Fibroblast of mammary gland (primary cell): ENCODE data around the gene FYN.

ENCODE experiments used
- DNase-seq: peaks from one replicate; pipeline ENCODE4 v3.0.0-alpha.2; 2010; ENCODE audit warnings: low read depth
- H3K4me3 ChIP-seq: 2 replicates; pipeline ENCODE4 v1.5.1; 2011; ENCODE audit warnings: low read depth, mild to moderate bottlenecking, low read length, moderate library complexity; ENCODE audit not compliant: control insufficient read depth
- TF ChIP-seq, protein P1 (sequence below): conservative IDR thresholded peaks from 2 replicates; pipeline ENCODE4 v1.5.1; 2011; ENCODE audit warnings: low read depth, low read length, inconsistent platforms; ENCODE audit not compliant: control insufficient read depth, insufficient read depth

The FYN gene

GRCh38 chr6:111794727-111795452 lies 78.4 kb downstream of the FYN start:
- no peak overlapping the region for H3K4me3 ChIP-seq
- no peak for DNase-seq
- TF ChIP-seq, protein P1, sequence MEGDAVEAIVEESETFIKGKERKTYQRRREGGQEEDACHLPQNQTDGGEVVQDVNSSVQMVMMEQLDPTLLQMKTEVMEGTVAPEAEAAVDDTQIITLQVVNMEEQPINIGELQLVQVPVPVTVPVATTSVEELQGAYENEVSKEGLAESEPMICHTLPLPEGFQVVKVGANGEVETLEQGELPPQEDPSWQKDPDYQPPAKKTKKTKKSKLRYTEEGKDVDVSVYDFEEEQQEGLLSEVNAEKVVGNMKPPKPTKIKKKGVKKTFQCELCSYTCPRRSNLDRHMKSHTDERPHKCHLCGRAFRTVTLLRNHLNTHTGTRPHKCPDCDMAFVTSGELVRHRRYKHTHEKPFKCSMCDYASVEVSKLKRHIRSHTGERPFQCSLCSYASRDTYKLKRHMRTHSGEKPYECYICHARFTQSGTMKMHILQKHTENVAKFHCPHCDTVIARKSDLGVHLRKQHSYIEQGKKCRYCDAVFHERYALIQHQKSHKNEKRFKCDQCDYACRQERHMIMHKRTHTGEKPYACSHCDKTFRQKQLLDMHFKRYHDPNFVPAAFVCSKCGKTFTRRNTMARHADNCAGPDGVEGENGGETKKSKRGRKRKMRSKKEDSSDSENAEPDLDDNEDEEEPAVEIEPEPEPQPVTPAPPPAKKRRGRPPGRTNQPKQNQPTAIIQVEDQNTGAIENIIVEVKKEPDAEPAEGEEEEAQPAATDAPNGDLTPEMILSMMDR: no peak

DNA sequence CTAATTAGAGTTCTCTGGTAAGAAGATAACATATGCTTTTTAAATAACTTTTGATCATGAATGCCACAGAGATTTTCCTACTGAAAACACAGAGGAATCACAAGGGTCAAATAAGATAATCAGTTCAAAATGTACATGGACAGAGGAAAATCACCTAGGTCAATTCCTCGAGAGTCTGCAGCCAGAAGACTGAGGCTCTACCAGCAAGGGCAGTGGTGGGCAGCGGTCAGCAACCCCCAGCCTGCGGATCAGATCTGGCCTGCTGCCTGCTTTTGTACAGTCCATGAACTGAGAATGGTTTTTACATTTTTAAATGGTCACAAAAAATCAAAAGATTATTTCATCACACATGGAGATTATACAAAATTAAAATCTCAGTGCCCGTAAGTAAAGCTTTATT lies 79.0 kb downstream of the FYN start:
- DNase-seq: no peak
- TF ChIP-seq, protein P1: no peak
- H3K4me3 ChIP-seq: no peak overlapping the region

GRCh38 chr6:111793711-111794111 lies 79.5 kb downstream of the FYN start:
- TF ChIP-seq, protein P1: no peak
- no peak for DNase-seq
- no peak overlapping the region for H3K4me3 ChIP-seq

DNA sequence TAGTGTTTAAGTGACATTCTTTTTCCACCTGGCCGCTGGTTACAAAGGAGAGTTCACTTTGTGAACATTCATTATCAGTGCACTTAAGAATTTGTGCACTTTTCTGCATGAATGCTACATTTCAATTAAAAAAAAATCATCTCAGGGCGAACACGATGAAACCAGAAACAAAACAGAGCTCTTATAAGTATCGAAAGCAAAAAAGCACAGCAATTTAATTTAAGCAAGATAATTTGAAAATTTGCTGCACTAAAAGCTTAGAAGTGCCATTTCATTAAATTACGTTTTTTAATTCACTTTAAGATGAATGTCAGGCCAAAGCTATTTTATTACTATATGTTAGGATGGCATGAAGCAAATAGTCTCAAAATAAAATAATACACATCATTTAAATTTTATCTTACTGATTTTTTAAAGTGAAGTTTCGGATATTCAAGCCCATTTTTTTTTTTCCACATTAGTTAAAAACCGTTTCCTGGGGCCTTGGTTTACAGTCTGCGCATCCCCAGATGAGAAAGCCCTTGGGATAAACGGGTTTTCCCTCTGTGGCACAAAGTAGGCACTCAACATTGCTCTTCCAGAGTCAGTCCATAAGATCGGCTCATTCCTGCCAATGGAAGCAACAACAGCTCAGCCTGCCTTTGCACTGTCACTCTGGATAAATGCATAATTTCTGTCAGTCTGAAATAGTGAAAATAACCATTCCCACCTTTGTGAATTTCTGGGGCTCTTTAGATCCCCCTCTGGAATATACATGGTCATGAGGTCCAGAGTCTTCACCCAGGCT lies 80.1 kb downstream of the FYN start:
- TF ChIP-seq, protein P1: no peak
- H3K4me3 ChIP-seq: no peak overlapping the region
- no peak for DNase-seq

- DNase-seq: no peak
- no peak overlapping the region for H3K4me3 ChIP-seq
- TF ChIP-seq, protein P1: no peak
These were observed 81.0 kb downstream of the FYN start for GRCh38 chr6:111792241-111792640.

DNA sequence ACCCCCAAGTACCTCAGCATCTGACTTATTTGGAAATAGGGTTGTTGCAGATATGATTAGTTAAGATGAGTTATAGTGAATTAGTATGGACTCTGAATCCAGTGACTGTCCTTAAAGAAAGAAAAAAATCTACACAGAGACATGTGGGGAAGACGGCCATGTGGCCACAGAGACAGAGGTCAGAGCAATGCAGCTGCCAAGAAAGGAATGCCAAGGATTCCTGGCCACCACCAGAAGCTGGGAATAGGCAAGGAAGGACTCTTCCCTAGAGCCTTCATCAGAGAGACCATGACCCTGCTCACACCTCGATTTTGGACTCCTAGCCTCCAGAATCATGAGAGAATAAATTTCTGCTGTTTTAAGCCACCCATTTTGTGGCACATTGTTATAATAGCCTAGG lies 81.8 kb downstream of the FYN start:
- TF ChIP-seq, protein P1: no peak
- peak; percentile 38 for DNase-seq
- no peak overlapping the region for H3K4me3 ChIP-seq

GRCh38 chr6:111789598-111789997 lies 83.7 kb downstream of the FYN start:
- peak; percentile 74 for DNase-seq
- H3K4me3 ChIP-seq: no peak overlapping the region
- TF ChIP-seq, protein P1: no peak
